GM18867 (cell line): Measurements from ENCODE around the gene CTNNAL1.
"Not testable (repeated sequence)": the region's sequence is repeated elsewhere in the genome, so short reads cannot be mapped to it uniquely, and the experiment has no call there.

Experiments used
- ATAC-seq: cut with Tn5 transposase; IDR thresholded peaks from one replicate; pipeline ENCODE4 v1.9.1; 2021; ENCODE audit warnings: mild to moderate bottlenecking, moderate library complexity; ENCODE audit not compliant: unreplicated experiment

The CTNNAL1 gene

DNA sequence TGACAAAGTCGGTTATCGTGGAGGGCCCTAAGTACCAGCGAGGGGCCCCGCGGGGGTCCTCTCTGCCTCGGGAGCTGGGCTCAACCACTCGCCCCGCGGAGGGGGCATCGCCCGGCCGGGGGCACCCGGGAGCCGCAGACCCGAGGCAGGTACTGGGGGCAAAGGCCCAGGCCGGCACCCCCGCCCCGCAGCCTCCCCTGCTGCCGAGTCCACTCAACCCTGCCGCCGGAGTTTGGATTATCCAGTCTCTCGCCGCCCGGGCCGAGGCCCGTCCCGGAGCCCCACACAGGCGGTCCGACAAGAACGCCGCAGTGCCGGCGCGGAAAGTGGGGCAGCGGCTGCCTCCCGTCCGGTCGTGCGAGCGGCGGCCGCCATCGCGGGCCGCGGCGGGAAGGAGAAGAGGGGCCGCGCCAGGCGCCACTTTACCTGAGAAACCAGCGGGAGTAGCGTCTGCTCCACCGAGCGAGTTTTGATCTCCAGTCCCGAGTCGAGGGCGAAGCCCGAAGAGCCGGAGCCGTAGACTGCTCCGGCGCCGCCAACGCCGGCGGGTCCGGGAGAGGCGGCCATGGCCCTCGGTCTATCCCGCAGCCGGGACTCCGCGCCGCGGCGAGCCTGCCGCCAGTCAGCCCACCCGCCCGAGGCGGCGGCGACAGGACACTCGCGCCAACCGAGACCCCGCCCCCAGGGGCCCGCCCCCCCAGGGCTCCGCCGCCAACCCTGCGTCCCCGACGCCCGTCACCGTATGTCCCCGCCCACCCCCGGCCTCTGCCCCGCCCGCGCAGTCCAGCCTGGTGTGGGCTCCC lies at the start of gene CTNNAL1:
Gene CTNNAL1 (minus strand): TSS at position 624 of the 803 bp plus-strand sequence. CDS start 57 bp downstream, at position 567.
- peak; percentile 79 for ATAC-seq

- ATAC-seq: no peak
Measured at GRCh38 chr9:109062543-109062942, 49.2 kb upstream of the CTNNAL1 start.

- no peak for ATAC-seq
Measured at GRCh38 chr9:109060191-109060590, 46.9 kb upstream of the CTNNAL1 start.

DNA sequence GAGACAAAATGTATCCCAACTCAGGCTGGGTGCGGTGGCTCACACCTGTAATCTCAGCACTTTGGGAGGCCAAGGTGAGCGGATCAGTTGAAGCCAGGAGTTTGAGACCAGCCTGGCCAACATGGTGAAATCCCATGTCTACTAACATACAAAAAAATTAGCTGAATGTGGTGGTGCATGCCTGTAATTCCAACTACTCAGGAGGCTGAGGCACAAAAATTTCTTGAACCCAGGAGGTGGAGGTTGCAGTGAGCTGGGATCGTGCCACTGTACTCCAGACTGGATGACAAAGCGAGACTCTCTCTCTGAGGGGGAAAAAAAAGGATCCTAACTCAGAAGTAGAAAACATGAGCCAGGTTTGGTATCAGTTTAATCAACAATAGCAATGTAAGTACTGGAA lies 39.8 kb upstream of the CTNNAL1 start:
- not testable (repeated sequence) for ATAC-seq

GRCh38 chr9:109052416-109052815 lies 39.1 kb upstream of the CTNNAL1 start:
- no peak for ATAC-seq

DNA sequence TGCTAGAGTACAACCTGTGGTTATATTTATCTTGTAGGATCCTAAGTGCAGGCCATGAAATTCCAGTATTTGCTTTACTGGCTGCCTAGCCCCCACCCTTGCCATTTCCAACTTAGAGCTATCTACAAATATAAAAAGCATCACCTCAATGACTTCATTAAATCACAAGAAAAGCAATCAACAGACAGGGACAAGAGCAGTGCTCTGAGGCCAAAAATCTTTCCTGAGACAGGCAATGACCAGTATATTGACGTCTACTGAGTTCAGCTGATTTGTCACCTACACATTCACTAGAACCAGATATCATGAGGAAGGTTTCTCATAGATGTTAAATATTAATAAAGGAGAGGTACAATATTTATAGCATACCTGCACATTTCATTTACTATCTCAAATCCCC lies 38.4 kb upstream of the CTNNAL1 start:
- no peak for ATAC-seq

- no peak for ATAC-seq
Measured at GRCh38 chr9:109050444-109050843, 37.1 kb upstream of the CTNNAL1 start.

DNA sequence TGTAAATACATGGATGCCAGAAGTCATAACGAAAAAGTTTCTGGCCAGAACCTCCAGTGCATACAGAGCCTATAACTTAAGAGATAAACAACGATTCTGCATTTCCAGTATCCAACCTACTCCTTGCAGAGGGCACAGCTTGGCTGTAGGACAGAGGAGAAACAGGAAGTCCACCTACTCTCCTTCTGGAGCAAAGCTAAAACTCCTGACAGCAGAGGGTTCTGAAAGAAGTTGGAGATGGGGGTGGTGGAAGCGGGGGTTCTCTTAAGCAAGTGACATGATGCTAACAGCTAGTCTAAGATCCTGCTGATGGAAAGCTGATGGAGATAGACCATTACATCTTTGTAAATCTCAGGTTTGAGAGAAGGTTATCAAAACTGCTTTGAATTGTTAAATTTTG lies 35.5 kb upstream of the CTNNAL1 start:
- no peak for ATAC-seq

GRCh38 chr9:109047259-109047658 lies 34.0 kb upstream of the CTNNAL1 start:
- no peak for ATAC-seq

- no peak for ATAC-seq
Measured at GRCh38 chr9:109046346-109046745, 33.0 kb upstream of the CTNNAL1 start.

- ATAC-seq: no peak
Measured at GRCh38 chr9:109043578-109043977, 30.3 kb upstream of the CTNNAL1 start.

DNA sequence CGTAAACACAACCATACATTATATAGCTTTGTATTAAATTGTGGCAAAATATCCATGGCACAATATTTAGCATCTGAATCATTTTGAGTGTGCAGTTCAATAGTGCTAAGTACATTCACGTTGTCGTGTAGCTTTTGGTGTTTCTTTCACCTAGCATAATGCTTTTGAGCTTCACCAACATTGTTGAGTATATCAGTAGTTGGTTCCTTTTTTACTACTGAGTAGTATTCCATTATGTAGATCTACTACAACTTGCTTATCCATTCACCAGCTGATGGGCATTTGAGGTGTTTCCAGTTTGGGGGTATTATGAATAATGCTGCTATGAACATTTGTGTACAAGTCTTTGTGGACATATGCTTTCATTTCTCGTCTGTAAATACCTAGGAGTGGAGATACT lies 27.3 kb upstream of the CTNNAL1 start:
- no peak for ATAC-seq

DNA sequence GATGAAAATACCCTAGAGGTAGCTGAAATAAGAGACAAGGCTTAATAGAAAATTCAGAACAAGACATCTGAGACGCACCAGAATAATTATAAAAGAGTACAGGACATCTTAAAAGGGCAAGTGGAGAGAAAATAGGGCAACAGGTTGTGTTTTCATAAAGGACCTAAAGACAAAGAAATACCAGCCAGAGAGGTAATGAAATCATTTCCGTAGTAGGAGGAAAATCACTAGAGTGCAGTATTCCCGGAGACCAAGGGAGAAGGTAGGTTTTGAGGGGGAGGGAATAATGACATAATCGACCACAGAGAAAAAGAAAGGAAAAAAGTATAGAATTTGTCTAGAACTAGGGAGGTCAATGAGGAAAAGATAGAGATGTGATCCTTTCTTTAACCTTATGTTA lies 26.2 kb upstream of the CTNNAL1 start:
- no peak for ATAC-seq

DNA sequence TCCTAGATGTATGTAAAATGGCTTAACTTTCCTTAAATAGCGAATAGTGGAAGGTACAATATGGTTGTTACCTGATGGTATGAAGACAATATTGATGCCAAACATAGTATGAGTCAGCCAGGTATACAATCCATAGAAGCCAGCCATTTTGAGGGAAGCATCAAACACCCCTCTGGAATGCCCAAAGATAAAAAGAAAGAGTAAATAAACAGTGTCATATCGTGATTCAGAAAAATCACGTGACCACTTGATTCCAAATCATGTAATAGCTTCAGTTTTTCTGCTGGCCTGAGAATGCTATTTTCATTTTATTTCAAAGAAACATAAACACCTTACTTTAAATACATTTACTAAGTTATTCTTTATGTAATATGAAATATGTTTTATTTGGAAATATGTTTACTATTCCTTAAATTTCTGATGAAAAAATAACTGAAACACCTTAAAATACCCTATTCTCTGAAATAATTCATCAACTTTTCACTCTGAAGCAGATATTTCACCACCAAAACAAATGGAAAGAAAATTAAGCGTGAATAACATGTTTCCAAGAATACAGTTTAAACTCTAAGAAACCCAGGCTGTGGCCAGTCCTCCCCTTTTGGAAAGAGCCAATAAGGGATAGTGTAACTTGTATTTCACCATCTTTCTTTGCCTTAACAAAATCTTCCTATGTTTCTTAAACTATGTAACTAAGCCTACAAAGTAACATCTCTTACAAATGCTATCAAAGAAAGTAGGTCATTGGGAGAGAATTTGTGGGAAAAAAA lies 24.8 kb upstream of the CTNNAL1 start:
- ATAC-seq: no peak

DNA sequence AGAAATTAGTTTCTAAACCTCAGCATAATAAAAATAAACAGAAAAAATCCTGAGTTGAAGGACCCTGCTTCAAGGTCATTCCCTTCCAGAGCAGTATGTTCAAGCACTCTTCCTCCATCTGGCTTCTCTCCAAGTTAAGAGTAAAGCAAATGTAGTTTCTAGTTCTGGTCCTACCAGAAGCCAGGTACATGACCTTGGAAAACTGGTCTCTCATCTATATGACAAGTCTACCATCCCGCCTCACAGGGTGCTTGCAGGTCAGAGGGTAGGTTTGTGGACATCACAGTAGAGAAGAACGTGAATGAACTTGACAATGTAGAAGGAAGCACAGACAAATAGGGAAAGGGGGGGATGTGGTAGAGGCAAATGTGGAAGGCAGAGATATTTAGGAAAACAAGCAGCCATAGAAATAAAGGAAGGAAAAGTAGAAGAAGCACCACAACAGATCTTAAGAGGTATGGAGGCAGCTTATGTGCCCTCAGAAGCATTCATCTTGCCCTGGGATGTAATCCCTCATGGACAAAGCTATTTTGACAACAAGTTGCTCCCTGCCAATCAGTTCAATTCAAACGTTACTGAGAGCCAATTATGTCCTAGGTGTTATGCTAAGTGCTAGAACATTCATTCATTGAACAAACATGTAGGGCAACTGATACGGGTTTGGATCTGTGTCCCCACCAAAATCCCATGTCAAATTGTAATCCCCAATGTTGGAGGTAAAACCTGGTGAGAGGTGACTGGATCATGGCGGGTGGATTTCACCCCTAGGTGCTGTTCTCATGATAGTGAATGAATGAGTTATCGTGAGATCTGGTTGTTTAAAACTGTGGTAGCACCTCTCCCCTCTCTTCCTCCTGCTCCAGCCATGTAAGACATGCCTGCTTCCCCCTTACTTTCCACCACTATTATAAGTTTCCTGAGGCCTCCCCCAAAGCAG lies 23.7 kb upstream of the CTNNAL1 start:
- ATAC-seq: no peak

DNA sequence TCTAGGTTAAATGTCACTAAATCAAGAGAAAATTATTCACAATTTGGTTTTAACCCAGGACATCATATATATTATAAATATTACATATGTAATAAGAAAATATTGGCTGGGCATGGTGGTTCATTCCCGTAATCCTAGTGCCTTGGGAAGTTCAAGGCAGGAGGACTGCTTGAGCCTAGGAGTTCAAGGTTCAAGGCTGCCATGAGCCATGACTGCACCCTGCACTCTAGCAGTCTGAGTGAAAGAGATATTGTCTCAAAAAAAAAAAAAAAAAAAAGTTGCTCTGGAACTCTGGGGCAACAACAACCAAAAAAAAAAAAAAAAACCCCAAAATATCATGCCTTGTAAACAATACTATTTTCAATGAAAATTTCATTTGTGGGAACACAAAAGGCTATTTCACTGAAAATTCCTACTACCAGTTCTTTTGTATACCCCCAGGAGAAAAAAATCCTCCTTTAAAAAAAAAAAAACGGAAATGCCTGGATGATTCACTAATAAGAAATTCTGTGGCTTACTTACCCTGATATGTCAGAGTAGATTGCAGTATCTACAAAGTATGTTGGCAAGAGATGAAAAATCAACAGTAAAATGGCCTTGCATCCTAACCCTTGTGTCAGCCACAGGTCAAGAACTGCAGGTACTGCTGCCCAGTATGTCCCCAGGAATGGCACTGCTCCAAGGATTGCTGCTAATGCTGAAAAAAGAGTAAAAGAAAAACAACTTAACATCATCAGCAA lies 22.6 kb upstream of the CTNNAL1 start:
- no peak for ATAC-seq

DNA sequence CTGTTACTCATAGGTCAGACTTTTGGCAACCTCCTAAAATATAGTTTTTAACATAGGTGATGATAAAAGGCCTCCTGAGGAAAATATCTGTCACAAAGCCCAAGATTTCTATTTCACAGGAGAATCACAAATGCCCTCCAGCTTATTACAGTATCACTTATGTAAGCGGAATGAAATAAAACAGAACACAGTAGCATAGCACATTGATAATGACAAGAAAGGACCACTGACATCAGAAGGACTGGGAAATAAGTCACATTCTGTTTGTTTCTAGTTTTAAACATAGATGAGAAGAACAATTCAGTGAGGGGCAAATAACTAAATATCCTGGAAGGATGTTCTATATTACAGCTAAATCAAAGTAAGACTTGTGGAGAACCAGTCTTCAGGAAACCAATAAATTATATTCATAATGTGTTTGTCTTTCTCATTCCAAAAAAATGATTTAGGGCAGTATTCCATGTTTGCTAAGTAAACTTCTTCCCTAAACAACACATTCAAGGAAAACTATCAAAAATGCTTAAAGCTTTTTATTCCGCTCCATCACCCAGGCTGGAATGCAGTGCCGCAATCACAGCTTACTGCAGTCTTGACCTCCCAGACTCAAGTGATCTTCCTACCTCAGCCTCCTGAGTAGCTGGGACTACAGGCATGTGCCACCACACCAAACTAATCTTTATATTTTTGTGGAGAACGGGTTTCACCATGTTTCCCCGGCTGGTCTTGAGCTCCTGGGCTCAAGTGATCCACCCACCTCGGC lies 20.8 kb upstream of the CTNNAL1 start:
- ATAC-seq: no peak

DNA sequence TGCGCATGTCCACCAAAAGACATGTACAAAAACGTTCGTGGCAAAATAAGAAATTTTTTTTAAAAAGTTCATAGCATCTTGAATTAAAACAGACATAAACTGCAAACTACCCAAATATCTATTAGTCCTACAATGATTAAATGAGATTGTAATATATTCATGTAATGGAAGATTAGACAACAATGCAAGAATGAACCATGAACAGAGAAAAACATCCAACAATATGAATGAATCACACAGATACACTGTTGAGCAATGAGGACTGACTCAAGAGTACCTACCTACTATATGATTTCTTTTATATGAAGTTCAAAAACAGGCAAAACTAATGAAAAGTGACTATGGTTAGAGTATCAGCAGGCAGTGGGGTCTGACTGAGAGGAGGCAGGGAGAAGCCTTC lies 17.9 kb upstream of the CTNNAL1 start:
- no peak for ATAC-seq

DNA sequence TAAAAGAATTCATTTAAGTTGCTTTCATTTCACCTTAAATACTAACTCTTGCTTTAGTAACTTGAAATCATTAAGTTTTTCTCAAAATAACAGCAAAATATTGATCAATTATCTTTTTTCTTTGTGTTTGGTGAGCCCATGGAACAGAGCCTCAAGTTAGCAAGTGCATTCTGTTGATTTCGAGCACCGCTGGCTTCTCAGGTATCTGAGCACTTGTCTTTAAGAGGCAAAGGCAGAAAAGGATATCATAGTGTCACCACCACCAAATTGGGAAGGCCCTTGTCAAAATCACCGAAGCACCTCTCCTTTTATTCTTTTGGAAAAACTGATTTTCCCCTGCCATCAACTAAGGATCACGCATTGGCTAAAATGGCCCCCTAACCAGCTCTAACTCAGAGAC lies 17.1 kb upstream of the CTNNAL1 start:
- no peak for ATAC-seq

DNA sequence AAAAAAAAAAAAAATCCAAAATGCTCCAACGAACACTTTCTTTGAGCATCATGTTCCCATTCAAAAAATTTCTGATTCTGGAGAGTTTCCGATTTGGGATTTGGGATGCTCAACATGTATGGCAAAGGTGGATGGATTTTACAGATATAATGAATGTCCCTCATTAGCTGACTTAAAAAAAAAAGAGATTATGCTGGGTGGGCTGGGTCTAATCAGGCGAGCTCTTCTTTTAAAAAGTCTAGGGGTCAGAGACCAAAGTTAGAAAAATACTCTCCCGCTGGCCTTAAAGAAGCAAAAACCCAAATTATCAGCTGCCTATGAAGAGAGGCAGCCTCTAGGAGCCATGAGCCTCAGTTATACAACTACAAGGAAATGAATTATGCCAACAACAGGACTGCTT lies 15.2 kb upstream of the CTNNAL1 start:
- no peak for ATAC-seq
